Measurements from ENCODE around the gene ZNF121. TPM values are rescaled to one million over a fixed set of nuclear protein-coding genes. Genes with fewer than 3 reads are reported as not detected.
A peak's percentile ranks its signal among the peaks of the same experiment; 100 is the strongest.
"Not testable (repeated sequence)": the region's sequence is repeated elsewhere in the genome, so short reads cannot be mapped to it uniquely, and the experiment has no call there.

ZNF121 gene
- total RNA-seq: 63.9 and 69.4 TPM in 2 replicates

GRCh38 chr19:9584073-9584833, at the start of gene ZNF121:
TSS of gene ZNF121 (minus strand) at chr19:9584504. CDS start at chr19:9568097, 16,407 bp downstream.
- peak within 1 kb of the TSS; percentile 93 for H3K4me3 Mint-ChIP-seq
- DNase-seq: peak; percentile 95
- intact Hi-C loops (cut with micrococcal nuclease): loop anchor here (2.0 to 5.0 kb wide), 2 partner anchors 45 to 262 kb away; partner anchors contain the start of genes ZNF426 and ZNF559
- H3K9me3 Mint-ChIP-seq: peaks cover 12% of the 10 kb centered on the region
- peaks cover 13% of the 10 kb centered on the region for H3K4me1 Mint-ChIP-seq
- peaks cover 40% of the 10 kb centered on the region for H3K36me3 Mint-ChIP-seq (ENCODE audit: low read depth)
- peak within 1 kb of the TSS; percentile 95 for H3K27ac Mint-ChIP-seq
- H3K27me3 Mint-ChIP-seq: peaks cover 2% of the 10 kb centered on the region

- H3K27ac Mint-ChIP-seq: no peak overlapping the region
- peaks cover 11% of the 10 kb centered on the region for H3K36me3 Mint-ChIP-seq (ENCODE audit: low read depth)
- no peaks in the 10 kb centered on the region for H3K9me3 Mint-ChIP-seq
- H3K4me1 Mint-ChIP-seq: peaks cover 6% of the 10 kb centered on the region
- DNase-seq: no peak
- intact Hi-C loops (cut with micrococcal nuclease): loop anchor here (10.0 kb wide), 2 partner anchors 287 to 423 kb away; no protein-coding TSS in a partner anchor
- no peak overlapping the region for H3K4me3 Mint-ChIP-seq
- no peaks in the 10 kb centered on the region for H3K27me3 Mint-ChIP-seq
Observed at GRCh38 chr19:9627856-9628255, 43.6 kb upstream of the ZNF121 start.

GRCh38 chr19:9622531-9622930, 38.2 kb upstream of the ZNF121 start:
- Mint-ChIP-seq H3K4me1 (peaks cover 23% of the 10 kb centered on the region), H3K36me3 (ENCODE audit: low read depth) (peaks cover 32% of the 10 kb centered on the region), H3K4me3 (peak overlapping the region; percentile 55), H3K27ac (no peak overlapping the region), H3K27me3 (peaks cover 2% of the 10 kb centered on the region), H3K9me3 (peaks cover 2% of the 10 kb centered on the region)
- DNase-seq: no peak
- intact Hi-C loops (cut with micrococcal nuclease): loop anchor here (10.0 kb wide), 2 partner anchors 292 to 418 kb away; no protein-coding TSS in a partner anchor

- peaks cover 41% of the 10 kb centered on the region for H3K36me3 Mint-ChIP-seq (ENCODE audit: low read depth)
Observed at GRCh38 chr19:9621156-9622037, 37.1 kb upstream of the ZNF121 start, which contains the start of gene ZNF561. TSS of gene ZNF561 (minus strand) at chr19:9621232. CDS start at chr19:9619456, 1,776 bp downstream.

GRCh38 chr19:9620842-9621155, 36.5 kb upstream of the ZNF121 start:
- H3K27ac Mint-ChIP-seq: peak overlapping the region; percentile 98

More at GRCh38 chr19:9621156-9622037, 37.1 kb upstream of the ZNF121 start, which contains the start of gene ZNF561:
- H3K4me3 Mint-ChIP-seq: peak within 1 kb of the TSS; percentile 97
- H3K4me1 Mint-ChIP-seq: peaks cover 23% of the 10 kb centered on the region
- peak within 1 kb of the TSS; percentile 98 for H3K27ac Mint-ChIP-seq
- intact Hi-C loops (cut with micrococcal nuclease): loop anchor here (1.0 to 10.0 kb wide), 6 partner anchors 35 to 481 kb away; partner anchors contain the start of genes ZNF317 and ZNF846
- peaks cover 4% of the 10 kb centered on the region for H3K9me3 Mint-ChIP-seq
- DNase-seq: peak; percentile 96
- H3K27me3 Mint-ChIP-seq: peaks cover 2% of the 10 kb centered on the region

GRCh38 chr19:9615844-9616243, 31.5 kb upstream of the ZNF121 start:
- H3K4me1 Mint-ChIP-seq: peaks cover 6% of the 10 kb centered on the region
- H3K9me3 Mint-ChIP-seq: peaks cover 12% of the 10 kb centered on the region
- peak overlapping the region; percentile 17 for H3K27ac Mint-ChIP-seq
- DNase-seq: no peak
- H3K4me3 Mint-ChIP-seq: no peak overlapping the region
- no peaks in the 10 kb centered on the region for H3K27me3 Mint-ChIP-seq
- H3K36me3 Mint-ChIP-seq (ENCODE audit: low read depth): peaks cover 85% of the 10 kb centered on the region
- intact Hi-C loops (cut with micrococcal nuclease): no loop called here

More at GRCh38 chr19:9620842-9621155, 36.5 kb upstream of the ZNF121 start:
- Mint-ChIP-seq H3K27me3 (peaks cover 2% of the 10 kb centered on the region), H3K4me3 (peak overlapping the region; percentile 97), H3K4me1 (peaks cover 22% of the 10 kb centered on the region), H3K36me3 (ENCODE audit: low read depth) (peaks cover 47% of the 10 kb centered on the region), H3K9me3 (peaks cover 6% of the 10 kb centered on the region)
- DNase-seq: no peak
- intact Hi-C loops (cut with micrococcal nuclease): loop anchor here (1.0 to 10.0 kb wide), 6 partner anchors 34 to 480 kb away; partner anchors contain the start of genes ZNF317 and ZNF846

- Mint-ChIP-seq H3K9me3 (peaks cover 18% of the 10 kb centered on the region), H3K27me3 (no peaks in the 10 kb centered on the region), H3K4me1 (no peaks in the 10 kb centered on the region), H3K27ac (no peak overlapping the region), H3K4me3 (no peak overlapping the region), H3K36me3 (ENCODE audit: low read depth) (peaks cover 83% of the 10 kb centered on the region)
- intact Hi-C loops (cut with micrococcal nuclease): no loop called here
- no peak for DNase-seq
Observed at GRCh38 chr19:9610484-9611113, 26.3 kb upstream of the ZNF121 start.

- Mint-ChIP-seq H3K27me3 (no peaks in the 10 kb centered on the region), H3K36me3 (ENCODE audit: low read depth) (peaks cover 71% of the 10 kb centered on the region), H3K4me3 (no peak overlapping the region), H3K9me3 (peaks cover 18% of the 10 kb centered on the region), H3K4me1 (no peaks in the 10 kb centered on the region), H3K27ac (no peak overlapping the region)
- intact Hi-C loops (cut with micrococcal nuclease): no loop called here
- DNase-seq: no peak
Observed at GRCh38 chr19:9608912-9609311, 24.6 kb upstream of the ZNF121 start.

GRCh38 chr19:9597027-9597426, 12.7 kb upstream of the ZNF121 start:
- Mint-ChIP-seq H3K27ac (peak overlapping the region; percentile 65), H3K9me3 (peaks cover 15% of the 10 kb centered on the region), H3K4me3 (no peak overlapping the region), H3K4me1 (peaks cover 3% of the 10 kb centered on the region), H3K36me3 (ENCODE audit: low read depth) (peaks cover 1% of the 10 kb centered on the region), H3K27me3 (no peaks in the 10 kb centered on the region)
- no peak for DNase-seq
- intact Hi-C loops (cut with micrococcal nuclease): no loop called here

- Mint-ChIP-seq H3K4me3 (peak overlapping the region; percentile 8), H3K9me3 (peaks cover 8% of the 10 kb centered on the region), H3K27ac (no peak overlapping the region), H3K4me1 (peaks cover 8% of the 10 kb centered on the region), H3K27me3 (peaks cover 2% of the 10 kb centered on the region), H3K36me3 (ENCODE audit: low read depth) (peaks cover 15% of the 10 kb centered on the region)
- intact Hi-C loops (cut with micrococcal nuclease): loop anchor here (1.0 to 5.0 kb wide), 4 partner anchors 35 to 450 kb away; partner anchors contain the start of gene ZNF561
- DNase-seq: peak; percentile 92
Observed at GRCh38 chr19:9586764-9587163, 2.5 kb upstream of the ZNF121 start.

GRCh38 chr19:9582081-9582725, 2.1 kb downstream of the ZNF121 start:
- H3K4me1 Mint-ChIP-seq: peaks cover 13% of the 10 kb centered on the region
- intact Hi-C loops (cut with micrococcal nuclease): loop anchor here (5.0 kb wide), 1 partner anchor 260 kb away; the partner anchor contains the start of gene ZNF559
- H3K4me3 Mint-ChIP-seq: peak overlapping the region; percentile 67
- peaks cover 17% of the 10 kb centered on the region for H3K9me3 Mint-ChIP-seq
- peaks cover 61% of the 10 kb centered on the region for H3K36me3 Mint-ChIP-seq (ENCODE audit: low read depth)
- DNase-seq, H3K27me3 Mint-ChIP-seq: not testable (repeated sequence)
- H3K27ac Mint-ChIP-seq: peak overlapping the region; percentile 59

GRCh38 chr19:9580728-9581127, 3.6 kb downstream of the ZNF121 start:
- Mint-ChIP-seq H3K27me3 (no peaks in the 10 kb centered on the region), H3K36me3 (ENCODE audit: low read depth) (peaks cover 76% of the 10 kb centered on the region), H3K27ac (no peak overlapping the region), H3K4me1 (peaks cover 9% of the 10 kb centered on the region), H3K9me3 (peaks cover 17% of the 10 kb centered on the region), H3K4me3 (no peak overlapping the region)
- intact Hi-C loops (cut with micrococcal nuclease): loop anchor here (5.0 kb wide), 1 partner anchor 258 kb away; the partner anchor contains the start of gene ZNF559
- no peak for DNase-seq

- Mint-ChIP-seq H3K4me3 (no peak overlapping the region), H3K9me3 (peaks cover 33% of the 10 kb centered on the region), H3K4me1 (no peaks in the 10 kb centered on the region), H3K27ac (no peak overlapping the region), H3K27me3 (no peaks in the 10 kb centered on the region), H3K36me3 (ENCODE audit: low read depth) (peaks cover 95% of the 10 kb centered on the region)
- DNase-seq: no peak
- intact Hi-C loops (cut with micrococcal nuclease): no loop called here
Observed at GRCh38 chr19:9570255-9570654, 14.0 kb downstream of the ZNF121 start.
